OCI-M2 (cell line): ENCODE data around the gene PPFIBP1.
A peak's percentile ranks its signal among the peaks of the same experiment; 100 is the strongest.

Experiments used
- DNase-seq: peaks from one replicate; lab custom pipeline; 2025; ENCODE audit not compliant: unreplicated experiment; lab: John Stamatoyannopoulos, UW

PPFIBP1 gene

DNA sequence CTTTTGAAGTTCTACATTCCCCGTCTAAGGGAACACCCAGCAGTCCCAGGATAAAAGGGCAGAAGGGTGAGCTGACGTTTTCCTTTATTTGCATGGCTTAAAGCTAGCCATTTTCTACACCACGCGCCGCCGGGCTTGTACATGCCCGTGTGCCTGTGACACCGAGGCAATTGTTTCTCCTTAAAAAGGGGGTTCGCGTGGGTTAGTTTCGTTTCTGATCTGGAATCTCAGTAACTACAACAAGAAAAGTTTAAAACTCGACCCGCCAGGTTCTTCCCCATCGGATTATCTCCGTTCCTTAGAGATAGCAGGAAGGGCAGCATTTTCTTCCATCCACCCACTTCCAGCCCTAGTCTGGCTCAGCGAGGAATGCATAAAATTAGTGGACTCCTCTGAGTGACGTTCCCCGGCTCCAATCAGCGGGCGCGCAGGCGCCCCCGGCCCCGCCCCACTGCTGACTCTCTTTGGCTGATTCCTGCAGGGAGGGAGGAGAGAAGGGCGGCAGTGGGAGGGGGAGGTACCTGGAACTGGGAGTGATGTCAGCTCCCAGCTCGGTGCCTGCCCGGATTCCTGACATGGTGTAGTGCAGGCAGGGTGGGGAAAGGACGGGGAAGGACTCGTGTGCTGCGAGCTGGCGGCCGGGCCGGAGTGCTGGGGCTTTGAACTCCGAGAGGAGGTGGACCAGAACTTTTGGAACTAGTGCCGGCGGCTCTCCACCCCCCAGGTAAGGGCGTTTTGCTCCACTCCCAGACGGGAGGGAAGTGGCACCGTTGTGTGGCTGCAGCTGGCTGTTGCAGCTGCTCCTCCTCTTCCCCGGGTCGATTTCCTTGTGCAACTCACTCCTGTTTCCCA, at the start of gene PPFIBP1:
Gene PPFIBP1, plus strand, starts transcription at position 565 of the 852 bp plus-strand sequence. CDS start 109,191 bp downstream, outside the sequence.
- DNase-seq, result peak; percentile 33

DNA sequence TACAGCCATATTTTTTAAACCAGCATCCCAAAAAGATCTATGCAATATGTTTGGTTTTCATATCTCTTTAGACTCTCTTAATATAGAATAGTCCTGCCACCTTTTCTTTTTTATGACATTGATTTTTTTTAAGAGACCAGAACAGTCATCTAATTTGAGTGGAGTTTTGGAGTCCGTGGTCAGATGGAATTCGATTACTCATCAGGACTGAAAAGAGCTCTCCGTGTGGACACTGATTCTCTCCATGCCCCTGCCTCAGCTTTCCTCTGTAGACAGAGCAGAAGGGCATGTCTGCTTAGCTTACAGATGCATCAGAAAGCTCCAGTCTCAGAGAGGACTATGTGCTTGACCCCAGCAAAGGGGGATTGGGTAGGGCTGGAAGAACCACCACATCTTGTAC, 49.7 kb upstream of the PPFIBP1 start:
- DNase-seq, result no peak

DNA sequence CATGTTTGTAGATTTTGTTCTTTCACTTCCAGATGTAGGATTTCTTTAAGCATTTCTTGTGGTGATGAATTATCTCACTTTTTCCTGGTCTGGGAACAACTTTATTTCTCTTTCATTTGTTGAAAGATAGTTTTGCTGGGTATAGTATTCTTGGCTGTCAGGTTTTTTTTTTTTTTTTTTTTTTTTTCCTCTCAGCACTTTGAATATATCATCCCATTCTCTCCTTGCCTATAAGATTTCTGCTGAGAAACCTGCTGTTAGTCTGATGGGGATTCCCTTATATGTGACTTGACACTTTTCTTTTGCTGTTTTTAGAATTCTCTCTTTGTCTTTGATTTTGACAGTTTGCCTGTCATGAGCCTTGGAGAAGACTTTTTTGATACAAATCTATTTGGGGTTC, 47.0 kb upstream of the PPFIBP1 start:
- no peak for DNase-seq

DNA sequence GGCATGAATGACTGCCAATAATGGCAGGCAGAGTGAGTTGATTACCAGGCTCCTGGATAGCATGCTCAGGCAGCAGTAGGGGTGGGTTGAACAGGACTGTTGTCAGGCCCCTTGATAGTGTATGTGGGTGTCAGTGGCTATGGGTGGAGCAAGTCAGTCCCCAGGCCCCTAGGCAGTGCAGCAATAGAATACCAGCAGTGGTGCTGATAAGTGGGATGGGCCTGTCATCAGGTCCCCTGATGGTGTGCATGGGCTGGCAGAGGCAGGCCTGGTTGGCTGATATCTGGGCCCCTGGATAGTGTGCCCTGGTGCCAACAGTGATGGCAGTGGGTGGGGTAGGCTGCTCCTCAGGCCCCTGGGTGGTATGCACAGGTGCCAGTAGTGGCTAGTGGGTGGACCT, 45.1 kb upstream of the PPFIBP1 start:
- no peak for DNase-seq

DNA sequence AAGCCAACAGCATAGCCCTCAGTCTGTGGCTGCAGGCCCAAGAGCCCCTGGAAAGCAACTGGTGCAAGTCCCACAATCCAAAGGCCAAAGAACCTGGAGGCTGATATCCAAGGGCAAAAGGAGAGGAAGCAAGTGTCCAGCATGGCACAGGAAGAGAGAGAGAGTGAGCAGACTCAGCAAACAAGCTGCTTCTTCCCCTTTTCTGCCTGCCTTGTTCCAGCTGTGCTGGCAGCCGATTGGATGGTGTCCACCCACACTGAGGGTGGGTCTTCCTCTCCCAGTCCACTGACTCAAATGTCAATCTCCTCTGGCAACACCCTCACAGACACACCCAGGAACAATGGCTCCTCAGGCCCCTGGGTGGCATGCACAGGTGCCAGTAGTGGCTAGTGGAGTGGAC, 44.0 kb upstream of the PPFIBP1 start:
- DNase-seq, result no peak

DNA sequence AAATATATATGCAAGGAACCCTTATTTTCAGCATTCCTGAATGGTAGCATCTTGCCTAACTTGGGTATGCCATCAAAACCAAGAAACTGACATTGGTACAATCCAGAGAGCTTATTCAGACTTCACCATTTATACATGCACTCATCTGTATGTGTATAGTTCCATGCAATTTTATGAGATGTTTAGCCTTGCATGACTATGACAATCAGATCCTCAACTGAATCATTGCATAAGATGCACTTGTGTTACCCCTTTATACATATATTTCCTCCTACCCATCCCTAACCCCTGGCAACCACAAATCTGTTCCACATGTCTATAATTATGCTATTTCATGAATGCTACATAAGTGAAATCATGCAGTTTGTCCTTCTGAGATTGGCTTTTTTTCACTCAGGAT, 37.0 kb upstream of the PPFIBP1 start:
- DNase-seq, result no peak

DNA sequence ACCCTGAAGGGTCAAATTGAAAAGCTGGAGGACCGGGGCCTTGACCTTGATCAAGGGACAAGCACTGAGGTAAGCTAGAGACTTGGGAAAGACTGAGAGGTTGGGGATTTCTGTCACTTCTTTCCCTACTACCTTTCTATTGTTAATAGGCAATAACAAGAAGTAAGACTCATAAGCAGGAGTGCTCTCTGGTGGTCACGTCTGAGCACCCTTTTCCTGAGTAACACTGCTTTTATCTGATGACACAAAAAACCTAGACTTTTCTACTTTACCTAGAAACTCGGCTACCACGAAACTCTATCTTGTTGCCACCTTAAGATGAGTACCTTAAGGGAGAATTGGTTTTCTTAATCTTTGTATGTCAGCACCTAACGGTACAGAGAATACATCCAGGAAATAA, 35.5 kb upstream of the PPFIBP1 start:
- no peak for DNase-seq

DNA sequence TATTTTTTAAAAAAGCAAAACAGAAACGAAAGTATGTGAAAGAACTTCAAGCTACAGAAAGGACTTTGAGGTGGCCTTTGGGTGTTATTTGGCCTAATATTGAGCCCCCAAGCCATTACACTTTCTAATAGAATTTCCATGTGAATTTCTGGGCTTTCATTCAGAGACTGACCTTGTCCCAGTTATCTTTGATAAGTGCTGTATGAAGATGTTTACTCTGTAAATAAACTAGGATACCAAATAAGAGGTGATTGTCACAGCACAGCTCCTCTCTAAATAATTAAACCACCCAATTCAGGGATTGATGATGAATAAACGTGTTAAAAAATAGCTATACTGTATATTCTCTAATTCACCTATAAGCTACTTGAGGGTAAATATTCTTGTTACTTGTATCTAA, 32.8 kb upstream of the PPFIBP1 start:
- no peak for DNase-seq

DNA sequence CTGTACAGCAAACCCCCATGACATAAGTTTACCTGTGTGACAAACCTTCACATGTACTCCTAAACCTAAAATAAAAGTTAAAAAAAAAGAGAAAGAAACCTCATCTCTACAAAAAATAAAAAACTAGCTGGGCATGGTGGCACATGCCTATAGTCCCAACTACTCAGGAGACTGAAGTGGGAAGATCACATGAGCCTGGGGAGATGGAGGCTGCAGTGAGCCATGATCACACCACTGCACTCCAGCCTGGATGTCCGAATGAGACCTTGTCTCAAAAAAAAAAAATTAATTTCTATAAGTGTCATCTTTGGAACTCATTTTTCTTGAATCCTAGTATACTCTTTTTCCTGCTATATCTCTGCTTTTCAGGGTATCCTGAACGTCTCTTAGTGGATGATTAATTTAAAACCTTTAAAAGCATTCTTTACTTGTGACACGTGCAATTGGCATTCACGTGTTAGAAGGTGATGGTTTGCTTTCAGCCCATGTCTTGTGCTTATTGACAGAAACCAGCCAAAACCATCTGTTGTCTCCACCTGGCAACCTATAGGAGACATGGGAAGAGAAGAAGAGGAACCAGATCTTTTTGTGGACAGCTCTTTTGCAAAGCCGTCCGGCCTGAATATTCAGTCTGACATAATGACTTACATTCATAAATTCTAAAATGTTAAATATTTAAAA, 30.6 kb upstream of the PPFIBP1 start:
- DNase-seq, result no peak

DNA sequence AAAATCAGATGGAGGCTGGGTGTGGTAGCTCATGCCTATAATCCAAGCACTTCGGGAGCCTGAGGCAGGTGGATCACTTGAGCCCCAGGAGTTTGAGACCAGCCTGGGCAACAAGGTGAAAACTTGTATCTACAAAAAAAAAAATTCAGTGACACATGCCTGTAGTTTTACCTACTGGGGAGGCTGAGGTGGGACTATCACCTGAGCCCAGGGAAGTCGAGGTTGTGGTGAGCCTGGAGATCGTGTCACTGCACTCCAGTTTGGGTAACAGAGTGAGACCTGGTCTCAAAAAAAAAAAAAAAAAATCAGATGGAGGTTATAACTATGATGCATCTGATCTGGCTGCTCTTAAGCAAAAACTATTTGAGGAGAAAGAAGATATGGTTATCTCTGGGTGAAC, 26.6 kb upstream of the PPFIBP1 start:
- DNase-seq, result no peak

DNA sequence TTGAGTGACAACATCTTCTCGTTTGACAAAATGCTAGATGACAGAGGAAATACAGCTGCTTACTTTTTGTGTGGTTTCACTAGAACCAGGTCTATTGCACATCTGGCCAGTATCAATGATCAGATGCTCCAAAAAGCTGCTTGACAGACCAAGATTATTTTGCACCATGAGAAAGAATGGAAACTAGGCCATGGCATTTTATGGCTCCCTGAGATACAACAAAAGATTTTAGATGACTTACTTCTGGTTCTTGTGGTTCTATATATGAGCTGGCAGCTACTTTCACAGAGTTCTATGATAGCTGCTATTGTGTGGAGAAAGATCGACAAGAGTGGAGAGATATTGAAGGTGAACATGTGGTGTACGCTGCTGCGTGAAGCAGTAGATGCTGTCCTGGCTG, 25.9 kb upstream of the PPFIBP1 start:
- no peak for DNase-seq

DNA sequence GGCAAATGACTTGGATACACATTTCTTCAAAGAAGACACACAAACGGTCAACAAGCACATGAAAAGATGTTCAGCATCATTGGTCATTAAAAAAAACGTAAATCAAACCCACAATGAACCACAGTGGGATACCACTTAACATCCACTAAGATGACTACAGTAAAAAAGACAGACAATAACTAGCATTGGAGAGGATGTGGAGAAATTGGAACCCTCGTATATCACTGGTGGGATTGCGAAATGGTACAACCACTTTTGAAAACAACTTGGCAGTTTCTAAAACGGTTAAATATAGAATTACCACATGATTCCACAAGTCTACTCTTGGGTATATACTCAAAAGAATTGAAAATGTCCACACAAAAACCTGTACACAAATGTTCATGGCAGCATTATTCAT, 25.2 kb upstream of the PPFIBP1 start:
- DNase-seq, result no peak

DNA sequence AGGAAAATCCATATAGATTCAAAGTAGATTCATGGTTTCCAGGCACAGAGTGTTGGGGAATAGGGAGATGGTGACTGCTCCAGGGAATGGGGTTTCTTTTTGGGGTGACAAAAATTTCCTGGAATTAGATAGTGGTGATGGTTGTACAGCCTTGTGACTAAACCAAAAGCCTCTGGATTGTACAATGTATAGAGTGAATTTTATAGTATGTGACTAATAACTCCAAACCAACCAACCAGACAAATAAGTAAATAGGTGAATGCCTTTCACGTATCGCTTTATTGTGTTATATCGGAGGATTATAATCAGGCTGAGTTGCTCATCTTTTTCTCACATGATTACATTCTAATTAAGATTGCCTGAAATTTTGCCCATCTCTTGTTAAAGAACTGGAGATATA, 24.6 kb upstream of the PPFIBP1 start:
- DNase-seq, result no peak

DNA sequence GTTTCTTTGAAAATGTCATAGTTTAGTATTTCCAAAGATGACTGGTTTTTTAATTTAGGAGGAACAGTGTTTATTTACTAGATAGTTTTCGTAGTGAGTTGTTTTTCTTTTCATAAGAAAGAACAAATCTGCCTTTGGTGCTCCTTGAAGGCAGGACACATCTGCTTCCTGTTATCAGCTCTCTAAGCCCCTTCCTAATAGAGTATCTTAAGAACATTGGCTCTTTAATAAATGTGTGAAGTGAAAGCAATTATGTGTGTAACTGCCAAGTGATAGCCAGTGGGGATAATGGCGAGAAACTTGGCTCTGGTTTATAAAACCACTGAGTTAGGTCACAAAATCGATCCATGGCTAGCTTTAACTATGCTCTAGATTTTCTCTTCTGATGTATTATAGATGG, 23.5 kb upstream of the PPFIBP1 start:
- no peak for DNase-seq

DNA sequence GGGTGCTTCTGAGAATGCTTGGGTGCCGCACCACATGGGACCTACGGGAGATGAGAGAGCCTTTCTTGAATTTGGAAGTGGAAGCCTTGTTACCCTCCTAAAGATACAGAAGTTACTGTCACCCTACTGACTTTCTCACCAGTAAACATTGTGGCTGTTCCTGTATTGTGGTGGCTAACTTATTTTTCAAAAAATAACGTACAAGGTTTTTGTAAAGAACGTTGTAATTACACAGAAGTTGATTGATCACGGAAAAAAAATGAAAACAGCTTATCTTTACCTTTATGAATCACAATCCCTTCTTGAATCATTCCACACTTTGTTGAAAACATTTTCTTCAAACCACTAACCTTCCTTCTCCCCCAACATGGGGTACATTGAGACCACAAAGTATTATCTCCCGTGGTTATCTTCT, 22.0 kb upstream of the PPFIBP1 start:
- no peak for DNase-seq

DNA sequence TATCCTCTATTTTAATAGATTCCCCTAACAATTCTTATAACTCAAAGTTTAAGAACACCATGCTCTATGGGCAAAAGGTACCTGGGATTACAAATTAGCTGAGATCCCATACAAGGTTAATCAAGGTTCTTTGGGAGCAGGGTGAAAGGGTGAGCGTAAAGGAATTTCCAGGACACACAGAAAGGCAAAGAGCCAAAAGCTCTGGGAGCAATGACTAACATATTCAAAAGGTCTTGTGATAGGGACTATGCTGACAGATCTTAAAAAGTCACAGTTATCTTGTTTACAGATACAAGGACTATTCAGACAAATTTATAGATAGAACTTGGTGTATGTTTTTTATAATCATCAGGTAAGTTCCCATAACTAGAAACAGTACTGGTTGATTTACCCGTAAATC, 19.5 kb upstream of the PPFIBP1 start:
- DNase-seq, result no peak

DNA sequence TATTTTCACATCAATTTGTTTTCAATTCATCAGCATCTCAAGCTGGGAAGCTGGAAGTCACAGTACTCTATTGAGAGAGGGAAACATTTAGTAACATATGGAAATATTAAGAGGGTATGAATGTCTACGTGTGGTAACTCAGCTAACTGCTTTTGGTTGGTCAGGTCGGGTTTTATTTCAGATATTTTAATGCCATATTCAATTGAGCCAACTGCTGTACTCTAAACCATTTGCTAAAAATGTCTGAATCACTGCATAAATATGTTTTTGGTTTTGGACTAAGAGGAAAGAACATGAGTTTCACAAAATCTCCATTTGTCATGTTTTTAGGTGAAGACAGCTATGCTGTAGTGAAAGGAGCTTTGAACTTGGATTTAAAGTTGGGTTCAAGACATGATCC, 18.9 kb upstream of the PPFIBP1 start:
- no peak for DNase-seq

DNA sequence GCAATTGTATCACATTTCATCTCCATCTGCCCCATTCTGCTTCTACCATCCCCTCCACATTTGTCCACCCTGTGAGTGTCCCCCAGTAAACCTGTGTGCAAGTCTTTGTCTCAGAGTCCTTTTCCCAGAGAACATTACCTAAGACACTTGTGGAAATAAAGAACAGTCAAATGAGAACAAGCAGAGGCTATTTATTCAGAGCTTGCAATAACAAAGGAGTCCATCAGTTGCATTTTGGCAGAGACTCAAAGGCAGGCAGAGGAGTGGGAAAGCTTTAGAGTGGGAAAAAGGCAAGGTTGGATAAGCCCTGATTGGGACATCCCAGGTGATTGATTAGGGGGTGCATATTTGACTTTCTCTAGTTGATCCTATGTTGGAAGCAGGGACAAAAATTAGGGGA, 18.2 kb upstream of the PPFIBP1 start:
- no peak for DNase-seq

DNA sequence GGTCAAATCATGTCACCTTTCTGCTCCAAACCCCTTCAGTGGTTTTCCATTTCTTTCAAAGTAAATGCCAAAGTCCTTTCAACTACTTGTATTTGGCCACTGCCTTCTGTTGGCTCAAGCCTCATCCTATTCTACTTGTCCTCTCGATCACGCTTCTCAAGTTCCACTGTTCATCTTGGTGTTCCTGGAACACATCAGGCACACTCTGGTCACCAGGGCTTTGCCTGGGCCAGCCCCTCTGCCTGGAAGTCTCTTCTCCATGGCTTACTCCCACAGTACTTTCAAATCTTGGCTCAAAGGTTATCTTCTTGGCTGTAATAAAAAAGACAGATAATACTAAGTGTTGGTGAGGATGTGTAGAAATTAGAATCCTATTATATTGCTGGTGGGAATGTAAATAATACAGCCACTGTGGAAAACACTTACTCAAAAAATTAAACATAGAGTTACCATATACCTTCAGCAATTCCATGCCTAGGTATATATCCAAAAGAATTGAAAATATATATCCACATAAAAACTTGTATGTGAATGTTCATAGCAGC, 17.3 kb upstream of the PPFIBP1 start:
- no peak for DNase-seq

DNA sequence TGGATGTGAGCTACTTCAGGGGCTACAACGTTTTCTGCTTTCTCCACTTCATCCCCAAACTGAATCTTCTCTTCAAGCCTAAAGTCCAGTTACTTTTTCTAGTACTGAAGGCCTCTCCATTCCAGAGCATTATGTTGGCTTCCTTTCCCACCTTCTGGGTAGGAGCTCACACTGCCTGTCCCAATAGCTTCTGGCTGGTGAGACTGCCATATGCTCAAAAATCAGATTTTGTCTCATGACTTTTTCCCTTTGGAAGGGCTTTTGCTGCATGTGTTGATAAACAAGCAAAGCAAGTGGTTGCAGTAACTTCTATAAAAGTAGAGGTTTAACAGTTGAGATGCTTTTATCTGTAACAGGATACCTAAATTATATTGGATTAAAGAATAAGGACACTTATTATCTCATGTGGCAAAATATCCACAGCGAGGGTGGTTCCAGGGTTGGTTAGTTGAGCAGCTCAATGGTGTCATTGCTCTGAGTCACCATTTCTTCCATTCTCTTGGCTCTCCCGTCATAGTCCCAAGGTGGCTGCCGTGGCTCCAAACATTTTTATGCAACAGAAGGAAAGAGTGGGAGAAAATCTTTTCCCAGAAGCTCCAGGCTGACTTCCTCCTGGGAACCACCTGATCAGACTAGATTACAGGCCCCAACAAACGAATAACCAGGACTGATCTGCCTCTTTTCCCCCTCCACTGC, 15.1 kb upstream of the PPFIBP1 start:
- DNase-seq, result no peak

DNA sequence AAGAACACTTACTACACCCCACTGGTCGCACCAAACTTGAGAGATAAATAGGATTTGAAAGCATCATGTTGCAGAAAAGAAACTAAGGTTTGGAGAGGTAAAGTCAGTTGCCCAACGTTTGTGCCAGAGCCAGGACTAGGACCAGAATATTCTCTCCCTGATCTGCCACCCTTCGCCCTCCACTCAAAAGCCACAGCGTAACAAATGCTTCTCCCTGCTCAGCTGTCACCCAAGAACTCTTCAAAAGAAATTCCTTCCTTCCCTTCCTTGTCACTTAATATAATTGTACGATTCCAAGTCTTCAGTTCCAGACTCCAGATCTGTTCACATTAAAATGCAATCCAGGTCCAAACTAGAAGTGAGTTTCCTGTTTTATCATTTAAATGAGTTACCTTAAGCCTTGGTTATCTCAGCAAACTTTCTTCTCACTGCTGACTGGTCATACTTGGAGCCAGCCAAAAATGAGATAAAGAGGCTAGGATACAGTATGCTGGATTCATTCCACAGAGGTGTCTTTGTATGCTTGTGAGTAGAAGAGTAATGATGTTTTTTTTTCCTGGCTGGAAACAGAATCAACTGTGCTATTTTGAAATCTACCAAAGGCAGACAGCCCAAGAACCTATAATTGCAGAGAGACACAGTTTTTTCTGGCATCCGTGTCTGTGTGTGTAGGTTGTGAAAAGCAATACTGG, 12.8 kb upstream of the PPFIBP1 start:
- DNase-seq, result no peak
